PC-9 (cell line): Measurements from ENCODE around the gene TRAPPC3L. TPM values are rescaled to one million over a fixed set of nuclear protein-coding genes. Genes with fewer than 3 reads are reported as not detected.

Source experiments
- BruUV-seq: library from RNA; stranded (reverse); fragments of 400-500 nt; replicated peaks from 2 replicates; lab custom pipeline; 2021; lab: Mats Ljungman, UMichigan
- CTCF ChIA-PET: fragments of 300-600 bp; sonication (Branson Sonifier 250); formaldehyde crosslinking; loops from one replicate; lab custom pipeline; 2022; ENCODE audit warnings: antibody characterized with exemption; lab: Charles Lee
- POLR2A ChIA-PET: fragments of 300-600 bp; sonication (Branson Sonifier 250); formaldehyde crosslinking; loops from one replicate; lab custom pipeline; 2022; ENCODE audit warnings: antibody characterized with exemption; ENCODE audit not compliant: unreplicated experiment; lab: Charles Lee
- DNase-seq, 2 experiments: peaks; one replicate each; pipeline versions ENCODE4 v3.0.0 to v3.0.0-alpha.2; 2015 to 2022; ENCODE audit warnings: mixed read lengths in 1 of 2
- H2AFZ ChIP-seq: fragments of 200-600 bp; sonication (generic); 2 replicates; pipeline ENCODE4 v1.8.1; 2017; ENCODE audit warnings: antibody characterized with exemption
- H3F3A ChIP-seq: fragments of 200-600 bp; sonication (generic); 2 replicates; pipeline ENCODE4 v1.8.1; 2017; ENCODE audit warnings: antibody characterized with exemption, mild to moderate bottlenecking, low read depth; ENCODE audit not compliant: insufficient read depth
- H3K27ac ChIP-seq: fragments of 200-600 bp; sonication (generic); 2 replicates; pipeline ENCODE4 v1.6.1; 2016; ENCODE audit warnings: mixed run types
- H3K27me3 ChIP-seq: fragments of 200-600 bp; sonication (generic); 2 replicates; pipeline ENCODE4 v1.6.1; 2016; ENCODE audit warnings: low read depth, mixed run types; ENCODE audit not compliant: insufficient read depth
- H3K36me3 ChIP-seq: fragments of 200-600 bp; sonication (generic); 2 replicates; pipeline ENCODE4 v1.6.1; 2016; ENCODE audit warnings: low read depth, mixed run types
- H3K4me1 ChIP-seq: fragments of 200-600 bp; sonication (generic); replicated peaks from 2 replicates; pipeline ENCODE4 v1.6.1; 2016; ENCODE audit warnings: mixed run types; ENCODE audit not compliant: insufficient read depth
- H3K4me2 ChIP-seq: fragments of 200-600 bp; sonication (generic); 2 replicates; pipeline ENCODE4 v1.6.1; 2017; ENCODE audit warnings: mixed run types
- H3K4me3 ChIP-seq: fragments of 200-600 bp; sonication (generic); 2 replicates; pipeline ENCODE4 v1.6.1; 2016; ENCODE audit warnings: mixed run types
- H3K79me2 ChIP-seq: fragments of 200-600 bp; sonication (generic); 2 replicates; pipeline ENCODE4 v1.6.1; 2017; ENCODE audit warnings: low read depth, mixed run types
- H3K9me2 ChIP-seq: fragments of 200-600 bp; sonication (generic); 2 replicates; pipeline ENCODE4 v1.8.1; 2017; ENCODE audit warnings: mild to moderate bottlenecking; ENCODE audit not compliant: insufficient read depth
- H3K9me3 ChIP-seq: fragments of 200-600 bp; sonication (generic); 2 replicates; pipeline ENCODE4 v1.8.1; 2016; ENCODE audit warnings: low read depth; ENCODE audit not compliant: insufficient read depth
- H4K20me1 ChIP-seq: fragments of 200-600 bp; sonication (generic); 2 replicates; pipeline ENCODE4 v1.8.1; 2017; ENCODE audit not compliant: insufficient read depth
- EZH2 ChIP-seq: fragments of 200-600 bp; sonication (generic); IDR thresholded peaks from 2 replicates; pipeline ENCODE4 v1.8.0; 2017; ENCODE audit warnings: antibody characterized with exemption, low read depth
- intact Hi-C: fragments of 100-400 bp; cut with micrococcal nuclease; formaldehyde crosslinking; loops from one replicate; pipeline ENCODE4 v1.10.0; 2022; ENCODE audit not compliant: unreplicated experiment
- total RNA-seq: library from RNA; stranded (reverse); gene quantifications from 2 replicates; pipeline ENCODE4 v1.2.3, GENCODE V29; 2021
- TF ChIP-seq, protein P1 (sequence below): fragments of 200-600 bp; sonication (generic); conservative IDR thresholded peaks from 2 replicates; pipeline ENCODE4 v1.6.1; 2017; ENCODE audit warnings: mixed run types, antibody characterized with exemption, mild to moderate bottlenecking, moderate library complexity

Gene TRAPPC3L
- total RNA-seq, 1 experiment from 2014 or later = not detected

DNA sequence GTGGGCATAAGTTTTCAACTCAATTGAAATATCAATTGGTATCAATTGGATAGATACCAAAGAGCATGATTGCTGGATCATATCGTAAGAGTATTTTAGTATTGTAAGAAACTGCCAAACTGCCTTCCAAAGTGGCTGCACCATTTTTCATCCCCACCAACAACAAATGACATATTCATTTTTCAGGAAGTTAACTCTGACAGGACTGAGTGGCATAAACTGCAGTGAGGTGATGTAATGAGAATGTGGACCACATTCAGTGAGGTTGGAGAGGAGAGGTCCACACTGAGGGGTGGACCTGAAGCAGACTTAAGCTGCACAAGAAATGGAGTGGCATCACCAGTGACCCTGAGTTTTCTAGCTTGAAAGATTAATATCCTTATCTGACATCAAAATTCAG lies 95.9 kb downstream of the TRAPPC3L start:
- peaks cover 26% of the 10 kb centered on the region for H3K4me1 ChIP-seq
- ChIA-PET POLR2A (no interaction called here), CTCF (no interaction called here)
- intact Hi-C loops = no loop called here
- H3K27me3 ChIP-seq = no peaks in the 10 kb centered on the region
- H3K36me3 ChIP-seq = no peaks in the 10 kb centered on the region
- no peaks in the 10 kb centered on the region for H3K9me3 ChIP-seq
- no peak overlapping the region for H3K4me2 ChIP-seq
- no peaks in the 10 kb centered on the region for H4K20me1 ChIP-seq
- H3K4me3 ChIP-seq = no peak overlapping the region
- BruUV-seq = no TSS peak
- 0 out of 2 replicates have a peak, but pooled peaks cover 11% of the 10 kb centered on the region for H3F3A ChIP-seq
- H3K9me2 ChIP-seq = no peaks in the 10 kb centered on the region
- H2AFZ ChIP-seq = no peak overlapping the region
- no peak overlapping the region for H3K27ac ChIP-seq
- no peak for DNase-seq
- no peaks in the 10 kb centered on the region for H3K79me2 ChIP-seq
- TF ChIP-seq, protein P1, sequence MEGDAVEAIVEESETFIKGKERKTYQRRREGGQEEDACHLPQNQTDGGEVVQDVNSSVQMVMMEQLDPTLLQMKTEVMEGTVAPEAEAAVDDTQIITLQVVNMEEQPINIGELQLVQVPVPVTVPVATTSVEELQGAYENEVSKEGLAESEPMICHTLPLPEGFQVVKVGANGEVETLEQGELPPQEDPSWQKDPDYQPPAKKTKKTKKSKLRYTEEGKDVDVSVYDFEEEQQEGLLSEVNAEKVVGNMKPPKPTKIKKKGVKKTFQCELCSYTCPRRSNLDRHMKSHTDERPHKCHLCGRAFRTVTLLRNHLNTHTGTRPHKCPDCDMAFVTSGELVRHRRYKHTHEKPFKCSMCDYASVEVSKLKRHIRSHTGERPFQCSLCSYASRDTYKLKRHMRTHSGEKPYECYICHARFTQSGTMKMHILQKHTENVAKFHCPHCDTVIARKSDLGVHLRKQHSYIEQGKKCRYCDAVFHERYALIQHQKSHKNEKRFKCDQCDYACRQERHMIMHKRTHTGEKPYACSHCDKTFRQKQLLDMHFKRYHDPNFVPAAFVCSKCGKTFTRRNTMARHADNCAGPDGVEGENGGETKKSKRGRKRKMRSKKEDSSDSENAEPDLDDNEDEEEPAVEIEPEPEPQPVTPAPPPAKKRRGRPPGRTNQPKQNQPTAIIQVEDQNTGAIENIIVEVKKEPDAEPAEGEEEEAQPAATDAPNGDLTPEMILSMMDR = no peak
- no peak for TF ChIP-seq EZH2

DNA sequence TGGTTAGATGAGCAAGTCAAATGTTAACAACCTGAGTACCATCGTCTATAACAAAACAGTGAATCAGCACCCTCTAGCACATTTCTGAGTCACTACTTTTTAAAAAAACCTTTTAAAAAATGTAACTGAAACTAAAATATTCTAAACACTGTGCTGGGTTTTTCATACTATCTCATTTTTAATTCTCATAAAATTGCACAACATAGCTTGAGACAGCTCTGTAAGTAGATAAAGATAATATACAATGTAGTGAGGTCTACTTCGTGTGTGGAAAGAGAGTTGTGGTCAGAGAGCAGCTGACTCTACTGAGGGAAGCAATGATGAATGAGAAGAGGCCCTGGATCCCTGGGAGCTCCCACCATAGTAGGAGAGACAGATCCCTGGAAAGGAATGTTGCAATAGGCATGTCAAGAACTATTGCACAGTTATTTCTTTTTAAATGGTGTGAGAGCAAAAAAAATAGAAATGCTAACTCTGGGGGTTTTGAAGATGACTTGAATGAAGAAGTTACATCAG lies 97.9 kb downstream of the TRAPPC3L start:
- DNase-seq = peak in 1 of 2 experiments; percentile 69
- H3K79me2 ChIP-seq = no peaks in the 10 kb centered on the region
- no peak for TF ChIP-seq EZH2
- TF ChIP-seq, protein P1 = no peak
- no peak overlapping the region for H3K4me3 ChIP-seq
- no peaks in the 10 kb centered on the region for H3K9me3 ChIP-seq
- no TSS peak for BruUV-seq
- ChIA-PET POLR2A (interaction anchor here (0.6 kb wide), 1 partner anchor 76 kb away, joined by 7 read pairs; no protein-coding TSS in a partner anchor), CTCF (no interaction called here)
- H3K4me2 ChIP-seq = peak overlapping the region; percentile 44
- H3K27me3 ChIP-seq = no peaks in the 10 kb centered on the region
- H2AFZ ChIP-seq = no peak overlapping the region
- H3F3A ChIP-seq = 0 out of 2 replicates have a peak, but pooled peaks cover 11% of the 10 kb centered on the region
- H3K36me3 ChIP-seq = no peaks in the 10 kb centered on the region
- no peaks in the 10 kb centered on the region for H4K20me1 ChIP-seq
- H3K27ac ChIP-seq = peak overlapping the region; percentile 7; the same call in 1 of the 2 replicates
- H3K4me1 ChIP-seq = peaks cover 26% of the 10 kb centered on the region
- no peaks in the 10 kb centered on the region for H3K9me2 ChIP-seq
- intact Hi-C loops = no loop called here

DNA sequence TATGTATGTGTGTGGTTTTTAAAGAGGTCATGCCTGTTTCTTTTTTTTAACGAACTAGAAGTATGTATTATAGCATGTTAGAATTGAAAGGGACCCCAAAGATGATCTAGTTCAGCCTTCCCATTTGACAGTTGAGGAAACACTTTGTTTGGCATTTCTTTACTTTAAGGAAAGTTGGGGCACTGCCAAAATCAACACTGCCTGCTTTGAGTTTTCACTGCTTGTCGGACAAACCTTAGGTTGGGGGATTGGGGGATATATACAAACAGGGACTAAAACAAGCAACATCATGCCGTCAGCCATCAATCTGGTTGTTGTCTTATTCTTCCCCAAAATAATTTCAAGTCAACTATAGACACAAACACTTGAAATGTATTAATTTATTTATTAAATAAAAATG lies 98.4 kb downstream of the TRAPPC3L start:
- no peak overlapping the region; the same call in 1 of the 2 replicates for H3K27ac ChIP-seq
- no peaks in the 10 kb centered on the region for H3K36me3 ChIP-seq
- no peak overlapping the region for H3K4me3 ChIP-seq
- ChIA-PET POLR2A (no interaction called here), CTCF (no interaction called here)
- BruUV-seq = no TSS peak
- DNase-seq = no peak
- intact Hi-C loops = no loop called here
- no peak overlapping the region for H2AFZ ChIP-seq
- H3F3A ChIP-seq = 0 out of 2 replicates have a peak, but pooled peaks cover 11% of the 10 kb centered on the region
- peaks cover 26% of the 10 kb centered on the region for H3K4me1 ChIP-seq
- TF ChIP-seq, protein P1 = no peak
- TF ChIP-seq EZH2 = no peak
- H4K20me1 ChIP-seq = no peaks in the 10 kb centered on the region
- H3K4me2 ChIP-seq = peak overlapping the region; percentile 11; the same call in 1 of the 2 replicates
- H3K79me2 ChIP-seq = no peaks in the 10 kb centered on the region
- no peaks in the 10 kb centered on the region for H3K9me3 ChIP-seq
- H3K27me3 ChIP-seq = no peaks in the 10 kb centered on the region
- no peaks in the 10 kb centered on the region for H3K9me2 ChIP-seq
